SW480 (cell line): ENCODE data around the gene PLEKHN1.
"Not testable (repeated sequence)": the region's sequence is repeated elsewhere in the genome, so short reads cannot be mapped to it uniquely, and the experiment has no call there.

Experiments used
- DNase-seq: peaks from one replicate; pipeline ENCODE4 v3.0.0-alpha.2; 2016; ENCODE audit warnings: low spot score

The PLEKHN1 gene

GRCh38 chr1:943545-944340 is 22.5 kb upstream of the PLEKHN1 start:
- DNase-seq: no peak

GRCh38 chr1:944341-945325 is 21.6 kb upstream of the PLEKHN1 start:
- no peak for DNase-seq

DNA sequence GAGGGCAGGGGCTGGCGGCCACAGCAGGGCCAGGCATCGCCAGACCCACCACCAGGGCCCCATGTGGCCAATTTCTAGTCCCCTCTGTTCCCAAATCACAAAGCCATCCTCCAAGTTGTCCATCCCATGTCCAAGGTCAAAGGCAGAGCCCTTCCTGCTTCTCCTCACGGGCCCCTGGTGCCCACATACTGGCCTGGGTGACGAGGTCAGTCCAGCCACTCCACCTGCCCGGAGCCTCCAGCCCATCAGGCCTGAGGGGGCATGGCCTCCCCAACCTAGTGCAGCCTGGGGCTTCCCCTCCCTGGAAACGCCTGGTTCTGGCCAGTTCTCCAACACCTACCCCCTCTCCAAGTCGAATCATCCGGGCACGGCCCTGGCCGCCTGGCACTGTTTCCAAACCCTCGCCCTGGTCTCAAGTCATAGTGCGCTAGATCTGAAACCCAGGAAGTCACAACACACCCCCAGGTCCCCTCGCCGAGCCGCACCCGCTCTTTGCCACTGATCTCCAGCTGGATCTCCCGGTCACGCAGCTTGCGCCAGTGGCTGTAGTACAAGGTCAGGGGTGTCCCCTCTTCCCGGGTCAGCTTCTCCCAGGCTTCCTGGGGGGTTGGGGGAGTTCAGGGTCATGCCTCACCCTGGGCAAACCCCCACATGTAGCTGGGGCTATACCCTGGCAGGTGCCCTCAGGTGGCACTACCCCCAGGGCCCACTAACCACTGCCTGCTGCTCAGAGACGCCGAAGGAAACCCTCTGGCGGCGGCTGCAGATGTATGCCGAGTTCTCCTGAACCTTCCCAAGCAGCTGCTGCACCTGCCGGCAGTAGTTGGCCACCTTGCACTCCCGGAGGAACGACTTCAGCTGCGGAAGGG is 20.4 kb upstream of the PLEKHN1 start:
- no peak for DNase-seq

- not testable (repeated sequence) for DNase-seq
Observed at GRCh38 chr1:946811-947210, 19.5 kb upstream of the PLEKHN1 start.

DNA sequence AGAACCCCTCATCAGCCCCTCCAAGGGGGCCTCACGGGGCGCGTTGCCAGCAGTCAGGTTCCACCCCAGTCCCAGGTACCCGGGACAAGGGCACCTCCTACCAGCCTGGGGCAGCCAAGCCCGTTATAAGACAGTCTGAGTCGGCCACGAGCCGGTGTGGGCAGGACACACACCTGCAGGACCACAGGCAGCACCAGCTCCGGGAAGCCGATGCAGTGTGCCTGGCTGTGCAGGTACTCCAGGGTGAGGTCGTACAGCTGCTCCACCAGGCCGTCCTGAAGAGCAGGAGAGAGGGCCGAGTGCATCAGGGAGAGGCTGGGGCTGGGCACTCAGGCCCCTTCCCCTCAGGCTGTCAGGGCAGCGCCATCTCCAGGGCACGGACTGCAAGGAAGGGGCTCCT is 18.3 kb upstream of the PLEKHN1 start:
- no peak for DNase-seq

GRCh38 chr1:950268-950667 is 16.0 kb upstream of the PLEKHN1 start:
- DNase-seq: no peak

GRCh38 chr1:950881-951280 is 15.4 kb upstream of the PLEKHN1 start:
- DNase-seq: no peak

- DNase-seq: no peak
Observed at GRCh38 chr1:951364-951763, 14.9 kb upstream of the PLEKHN1 start.

- DNase-seq: no peak
Observed at GRCh38 chr1:952201-952600, 14.1 kb upstream of the PLEKHN1 start.

- no peak for DNase-seq
Observed at GRCh38 chr1:952603-953002, 13.7 kb upstream of the PLEKHN1 start.

DNA sequence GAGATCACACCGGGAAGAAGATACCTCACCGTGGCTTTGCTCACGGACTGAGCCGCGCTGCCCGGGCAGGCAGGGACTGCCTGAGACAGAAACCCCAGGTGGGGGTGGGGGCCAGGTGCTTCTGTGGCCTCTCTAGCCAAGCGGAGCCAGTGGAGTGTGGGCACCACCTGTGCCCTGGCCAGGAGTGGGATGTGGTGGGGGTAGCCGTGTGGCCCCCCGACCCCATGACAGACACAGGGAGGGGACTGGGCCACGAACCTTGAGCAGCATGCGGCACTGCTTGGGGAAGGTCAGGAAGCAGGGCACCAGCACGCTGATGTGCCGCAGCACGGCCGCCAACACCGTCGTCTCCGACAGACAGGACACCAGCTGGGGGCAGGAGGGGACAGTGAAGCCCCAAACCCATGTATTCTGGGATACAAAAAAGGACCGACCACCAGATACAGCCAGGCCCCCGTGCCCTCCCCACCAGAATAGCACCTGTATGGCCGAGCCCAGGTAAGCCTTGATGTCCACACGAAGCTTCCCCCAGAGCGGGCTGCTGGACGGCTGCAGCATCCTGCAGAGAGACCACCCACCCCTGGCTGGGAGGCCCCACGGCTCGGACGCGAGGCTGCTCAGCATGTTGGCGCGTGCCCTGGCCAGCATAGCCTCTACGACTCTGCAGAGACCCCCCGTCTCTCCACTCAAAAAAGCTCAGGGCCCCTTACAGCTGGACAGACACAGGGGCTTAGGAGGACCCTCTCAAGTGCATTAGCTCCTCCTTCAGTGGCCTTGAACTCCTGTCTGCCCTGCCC is 12.6 kb upstream of the PLEKHN1 start:
- DNase-seq: no peak

- no peak for DNase-seq
Observed at GRCh38 chr1:954927-955326, 11.4 kb upstream of the PLEKHN1 start.

GRCh38 chr1:955474-955873 is 10.8 kb upstream of the PLEKHN1 start:
- no peak for DNase-seq

GRCh38 chr1:956636-957035 is 9.6 kb upstream of the PLEKHN1 start:
- no peak for DNase-seq

- peak; percentile 83 for DNase-seq
Observed at GRCh38 chr1:958823-959730, 7.2 kb upstream of the PLEKHN1 start, which contains the start of gene NOC2L. Gene NOC2L (minus strand): TSS chr1:959256. CDS start chr1:959240, 16 bp downstream.

GRCh38 chr1:959731-960362 is 6.4 kb upstream of the PLEKHN1 start:
- no peak for DNase-seq

DNA sequence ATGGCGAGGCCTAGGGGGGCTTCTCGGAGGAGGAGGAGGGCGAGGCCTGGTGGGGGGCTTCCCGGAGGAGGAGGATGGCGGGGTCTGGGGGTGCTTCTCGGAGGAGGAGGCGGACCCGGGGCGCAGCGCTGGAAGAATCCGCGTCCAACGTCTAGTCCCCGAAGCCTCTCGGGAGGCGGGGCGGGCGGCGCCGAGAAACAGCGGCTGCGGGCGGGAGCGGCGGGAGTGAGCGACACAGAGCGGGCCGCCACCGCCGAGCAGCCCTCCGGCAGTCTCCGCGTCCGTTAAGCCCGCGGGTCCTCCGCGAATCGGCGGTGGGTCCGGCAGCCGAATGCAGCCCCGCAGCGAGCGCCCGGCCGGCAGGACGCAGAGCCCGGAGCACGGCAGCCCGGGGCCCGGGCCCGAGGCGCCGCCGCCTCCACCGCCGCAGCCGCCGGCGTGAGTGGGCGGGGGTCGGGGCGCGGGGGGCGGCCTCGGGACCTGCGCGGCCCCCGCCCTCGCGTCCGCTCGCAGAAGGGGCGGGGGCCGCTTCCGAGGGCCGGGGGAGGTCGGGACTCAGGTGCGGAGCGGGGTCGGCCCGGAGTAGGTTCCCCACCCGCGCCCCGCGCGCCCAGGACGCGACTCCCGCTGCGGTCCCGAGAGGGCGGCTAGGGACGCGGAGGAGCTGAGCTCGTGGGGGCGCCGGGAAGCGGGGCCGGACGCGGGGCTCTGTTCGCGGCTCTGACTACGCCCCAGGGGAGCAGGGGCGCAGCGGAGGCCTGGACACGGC is 5.7 kb upstream of the PLEKHN1 start, which contains the start of gene KLHL17:
Gene KLHL17 (plus strand): TSS at position 222 of the 769 bp plus-strand sequence. CDS start 110 bp downstream, at position 332.
- peak; percentile 64 for DNase-seq

- no peak for DNase-seq
Observed at GRCh38 chr1:961132-961669, 5.1 kb upstream of the PLEKHN1 start.
